Activated T-helper 2 cell treated with anti-CD3 and anti-CD28 coated beads, Interferon-gamma antibody, Interleukin-2, Interleukin-4, amounts not matched to agents 10 μg/mL and 5 μg/mL and 100 μg/mL, durations not matched to agents 14 hours and 24 hours and 36 hours (primary cell): Measurements from ENCODE around the gene SLC22A5. TPM values are rescaled to one million over a fixed set of nuclear protein-coding genes. Genes with fewer than 3 reads are reported as not detected.
A peak's percentile ranks its signal among the peaks of the same experiment; 100 is the strongest.

Experiments
- DNase-seq: peaks from one replicate; pipeline ENCODE4 v3.0.0; 2021; ENCODE audit warnings: low spot score
- H3K27ac Mint-ChIP-seq: one replicate; pipeline ENCODE4 v1.8.0; 2021; ENCODE audit warnings: mixed read lengths
- H3K27me3 Mint-ChIP-seq: one replicate; pipeline ENCODE4 v1.8.0; 2021; ENCODE audit warnings: low read depth, mixed read lengths
- H3K36me3 Mint-ChIP-seq: one replicate; pipeline ENCODE4 v1.8.0; 2021; ENCODE audit warnings: low read depth, mixed read lengths
- H3K4me1 Mint-ChIP-seq: one replicate; pipeline ENCODE4 v1.8.0; 2021; ENCODE audit warnings: low read depth, mixed read lengths
- H3K4me3 Mint-ChIP-seq: one replicate; pipeline ENCODE4 v1.8.0; 2021; ENCODE audit warnings: low read depth, mild to moderate bottlenecking, moderate library complexity, mixed read lengths
- H3K9me3 Mint-ChIP-seq: one replicate; pipeline ENCODE4 v1.8.0; 2021; ENCODE audit warnings: mixed read lengths
- intact Hi-C: fragments of 100-400 bp; cut with micrococcal nuclease; formaldehyde crosslinking; loops from one replicate; pipeline ENCODE4 v1.15.1; 2023
- total RNA-seq: library from RNA; stranded (reverse); gene quantifications from 2 replicates; pipeline ENCODE4 v1.2.3, GENCODE V29; 2022

Gene SLC22A5
- 4.8 and 5.1 TPM in 2 replicates for total RNA-seq

DNA sequence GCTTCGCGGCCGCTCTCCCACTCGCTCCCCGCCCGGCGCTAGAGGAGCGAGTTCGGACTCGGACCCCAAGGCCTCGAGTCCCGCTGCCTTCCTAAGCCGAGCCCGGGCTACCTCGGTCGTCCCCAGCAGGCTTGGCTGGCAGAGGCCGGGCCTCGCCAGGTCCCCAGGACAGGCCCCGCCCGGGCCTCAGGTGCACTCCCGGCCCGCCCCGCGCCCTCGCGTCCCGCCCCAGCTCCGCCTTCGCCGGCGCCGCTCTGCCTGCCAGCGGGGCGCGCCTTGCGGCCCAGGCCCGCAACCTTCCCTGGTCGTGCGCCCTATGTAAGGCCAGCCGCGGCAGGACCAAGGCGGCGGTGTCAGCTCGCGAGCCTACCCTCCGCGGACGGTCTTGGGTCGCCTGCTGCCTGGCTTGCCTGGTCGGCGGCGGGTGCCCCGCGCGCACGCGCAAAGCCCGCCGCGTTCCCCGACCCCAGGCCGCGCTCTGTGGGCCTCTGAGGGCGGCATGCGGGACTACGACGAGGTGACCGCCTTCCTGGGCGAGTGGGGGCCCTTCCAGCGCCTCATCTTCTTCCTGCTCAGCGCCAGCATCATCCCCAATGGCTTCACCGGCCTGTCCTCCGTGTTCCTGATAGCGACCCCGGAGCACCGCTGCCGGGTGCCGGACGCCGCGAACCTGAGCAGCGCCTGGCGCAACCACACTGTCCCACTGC lies at the start of gene SLC22A5:
TSS of gene SLC22A5 (plus strand) at position 237 of the 707 bp plus-strand sequence. CDS start at position 500, 263 bp downstream.
- H3K27ac Mint-ChIP-seq = peak within 1 kb of the TSS; percentile 67
- intact Hi-C loops = loop anchor here (5.0 kb wide), 1 partner anchor 77 kb away; the partner anchor contains the start of gene SLC22A4
- peak; percentile 63 for DNase-seq
- no peaks in the 10 kb centered on the region for H3K27me3 Mint-ChIP-seq
- H3K9me3 Mint-ChIP-seq = no peaks in the 10 kb centered on the region
- no peaks in the 10 kb centered on the region for H3K36me3 Mint-ChIP-seq
- H3K4me1 Mint-ChIP-seq = peaks cover 20% of the 10 kb centered on the region
- H3K4me3 Mint-ChIP-seq = peak within 1 kb of the TSS; percentile 78

- H3K9me3 Mint-ChIP-seq = no peaks in the 10 kb centered on the region
- intact Hi-C loops = no loop called here
- H3K4me3 Mint-ChIP-seq = no peak overlapping the region
- no peaks in the 10 kb centered on the region for H3K36me3 Mint-ChIP-seq
- H3K4me1 Mint-ChIP-seq = no peaks in the 10 kb centered on the region
- no peaks in the 10 kb centered on the region for H3K27me3 Mint-ChIP-seq
- DNase-seq = no peak
- no peak overlapping the region for H3K27ac Mint-ChIP-seq
Observed at GRCh38 chr5:132319975-132320374, 49.5 kb upstream of the SLC22A5 start.

DNA sequence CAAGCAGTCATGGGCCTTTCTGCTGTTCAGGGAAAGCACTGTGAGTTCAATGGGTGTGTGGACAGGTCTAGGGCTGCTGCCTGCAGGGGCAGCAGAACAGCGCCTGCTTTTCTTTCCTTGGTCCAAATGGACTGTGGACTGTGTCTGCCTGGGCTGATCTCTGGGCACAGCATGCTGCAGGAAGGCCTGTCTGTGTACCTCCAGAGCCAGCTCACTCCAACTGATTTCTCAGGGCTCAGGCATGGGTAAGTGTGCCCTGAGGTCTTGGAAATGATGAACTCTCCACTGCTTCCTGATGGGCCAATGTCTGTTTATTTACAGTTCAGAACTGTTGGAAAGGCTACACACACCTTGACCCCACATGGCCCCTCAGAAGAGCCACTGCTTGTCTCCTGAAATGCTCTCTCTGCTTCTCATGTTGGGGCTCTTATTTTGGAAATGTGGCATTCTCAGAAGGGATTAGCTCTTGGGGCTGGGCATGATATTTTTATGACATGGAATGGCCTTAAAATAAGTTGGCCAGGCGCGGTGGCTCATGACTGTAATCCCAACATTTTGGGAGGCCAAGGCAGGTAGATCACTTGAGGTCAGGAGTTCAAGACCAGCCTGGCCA lies 48.3 kb upstream of the SLC22A5 start:
- Mint-ChIP-seq H3K4me1 (no peaks in the 10 kb centered on the region), H3K27me3 (no peaks in the 10 kb centered on the region), H3K4me3 (no peak overlapping the region), H3K27ac (no peak overlapping the region), H3K9me3 (no peaks in the 10 kb centered on the region), H3K36me3 (no peaks in the 10 kb centered on the region)
- no peak for DNase-seq
- intact Hi-C loops = no loop called here

DNA sequence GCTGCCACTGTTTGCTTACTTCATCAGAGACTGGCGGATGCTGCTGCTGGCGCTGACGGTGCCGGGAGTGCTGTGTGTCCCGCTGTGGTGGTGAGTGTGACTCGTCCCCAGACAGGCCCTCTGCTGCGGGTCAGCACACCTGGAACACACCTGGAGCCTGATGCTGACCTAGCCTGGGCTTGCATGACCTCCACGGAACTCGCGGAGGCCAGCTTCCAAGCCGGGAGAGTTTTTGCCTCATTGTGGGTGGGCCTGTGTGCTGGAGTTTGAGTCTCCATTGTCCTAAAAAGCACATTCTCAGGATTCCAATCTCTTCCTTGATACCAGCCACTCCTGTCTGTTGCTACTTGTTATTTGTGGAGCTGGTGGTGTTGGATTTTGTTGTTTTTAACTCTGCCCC lies 47.2 kb upstream of the SLC22A5 start:
- no peak for DNase-seq
- H3K27ac Mint-ChIP-seq = no peak overlapping the region
- no peaks in the 10 kb centered on the region for H3K9me3 Mint-ChIP-seq
- intact Hi-C loops = no loop called here
- H3K27me3 Mint-ChIP-seq = no peaks in the 10 kb centered on the region
- no peaks in the 10 kb centered on the region for H3K4me1 Mint-ChIP-seq
- no peak overlapping the region for H3K4me3 Mint-ChIP-seq
- no peaks in the 10 kb centered on the region for H3K36me3 Mint-ChIP-seq

DNA sequence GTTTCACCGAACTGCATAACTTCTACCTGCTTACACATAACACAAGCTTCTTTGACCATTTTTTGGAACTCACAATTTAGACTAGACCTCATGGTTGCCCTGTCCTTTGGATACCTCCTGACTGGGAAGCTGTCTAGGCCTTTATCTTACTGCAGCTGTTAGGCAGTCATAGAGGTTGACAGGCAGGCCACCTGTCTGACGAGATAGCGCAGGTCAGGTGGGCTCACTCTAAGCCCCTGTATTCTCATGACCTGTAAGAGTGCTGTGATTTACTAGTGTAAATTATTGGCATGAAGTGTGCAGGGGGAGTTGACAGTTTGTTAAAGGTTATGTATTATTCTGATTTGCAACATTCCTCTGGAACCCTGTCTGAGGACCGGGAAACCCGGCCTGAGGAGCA lies 46.3 kb upstream of the SLC22A5 start:
- intact Hi-C loops = no loop called here
- Mint-ChIP-seq H3K9me3 (no peaks in the 10 kb centered on the region), H3K27ac (no peak overlapping the region), H3K36me3 (no peaks in the 10 kb centered on the region), H3K4me3 (no peak overlapping the region), H3K4me1 (no peaks in the 10 kb centered on the region), H3K27me3 (no peaks in the 10 kb centered on the region)
- DNase-seq = no peak

- Mint-ChIP-seq H3K9me3 (no peaks in the 10 kb centered on the region), H3K4me1 (no peaks in the 10 kb centered on the region), H3K36me3 (no peaks in the 10 kb centered on the region), H3K27me3 (no peaks in the 10 kb centered on the region), H3K4me3 (no peak overlapping the region), H3K27ac (no peak overlapping the region)
- intact Hi-C loops = no loop called here
- no peak for DNase-seq
Observed at GRCh38 chr5:132325691-132326090, 43.8 kb upstream of the SLC22A5 start.

DNA sequence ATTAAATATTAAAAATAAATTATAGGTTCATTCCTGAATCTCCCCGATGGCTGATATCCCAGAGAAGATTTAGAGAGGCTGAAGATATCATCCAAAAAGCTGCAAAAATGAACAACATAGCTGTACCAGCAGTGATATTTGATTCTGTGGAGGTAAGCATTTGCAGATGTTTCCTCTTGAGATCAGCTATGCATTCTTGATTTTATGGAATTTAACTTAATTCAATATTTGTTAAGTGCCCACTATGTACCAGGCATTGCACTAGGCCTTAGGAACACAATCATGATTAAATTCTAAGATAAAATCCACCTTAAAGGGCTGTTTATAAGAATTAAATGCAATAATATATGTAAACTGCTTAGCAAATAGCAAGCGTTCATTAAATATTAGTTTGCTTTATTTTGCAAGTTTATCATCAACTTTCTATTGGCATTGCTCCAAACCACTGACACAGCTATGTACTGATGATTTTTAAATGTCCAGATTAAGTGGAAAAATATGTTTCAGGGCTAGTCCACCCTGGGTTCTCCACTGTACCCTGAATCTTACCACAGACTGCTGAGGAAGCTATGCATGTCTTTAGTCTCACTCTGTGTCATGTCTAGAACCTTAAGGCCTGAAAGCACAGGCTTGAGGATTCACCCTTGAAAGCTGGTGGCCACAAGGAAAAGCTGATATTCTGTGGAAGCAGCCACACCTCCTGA lies 42.1 kb upstream of the SLC22A5 start:
- no peaks in the 10 kb centered on the region for H3K36me3 Mint-ChIP-seq
- intact Hi-C loops = no loop called here
- no peaks in the 10 kb centered on the region for H3K9me3 Mint-ChIP-seq
- no peak overlapping the region for H3K27ac Mint-ChIP-seq
- H3K4me1 Mint-ChIP-seq = no peaks in the 10 kb centered on the region
- H3K4me3 Mint-ChIP-seq = no peak overlapping the region
- DNase-seq = no peak
- no peaks in the 10 kb centered on the region for H3K27me3 Mint-ChIP-seq

GRCh38 chr5:132334812-132335211 lies 34.7 kb upstream of the SLC22A5 start:
- Mint-ChIP-seq H3K4me3 (no peak overlapping the region), H3K27me3 (no peaks in the 10 kb centered on the region), H3K9me3 (no peaks in the 10 kb centered on the region), H3K4me1 (peaks cover 6% of the 10 kb centered on the region), H3K27ac (no peak overlapping the region), H3K36me3 (no peaks in the 10 kb centered on the region)
- intact Hi-C loops = no loop called here
- no peak for DNase-seq

GRCh38 chr5:132335402-132335801 lies 34.1 kb upstream of the SLC22A5 start:
- H3K27ac Mint-ChIP-seq = no peak overlapping the region
- intact Hi-C loops = no loop called here
- H3K4me1 Mint-ChIP-seq = peaks cover 6% of the 10 kb centered on the region
- no peaks in the 10 kb centered on the region for H3K27me3 Mint-ChIP-seq
- H3K36me3 Mint-ChIP-seq = no peaks in the 10 kb centered on the region
- H3K4me3 Mint-ChIP-seq = no peak overlapping the region
- DNase-seq = no peak
- no peaks in the 10 kb centered on the region for H3K9me3 Mint-ChIP-seq

GRCh38 chr5:132339502-132339901 lies 30.0 kb upstream of the SLC22A5 start:
- no peaks in the 10 kb centered on the region for H3K27me3 Mint-ChIP-seq
- H3K4me3 Mint-ChIP-seq = no peak overlapping the region
- no peak for DNase-seq
- intact Hi-C loops = no loop called here
- no peak overlapping the region for H3K27ac Mint-ChIP-seq
- H3K36me3 Mint-ChIP-seq = no peaks in the 10 kb centered on the region
- no peaks in the 10 kb centered on the region for H3K9me3 Mint-ChIP-seq
- peaks cover 6% of the 10 kb centered on the region for H3K4me1 Mint-ChIP-seq

GRCh38 chr5:132342291-132343180 lies 27.0 kb upstream of the SLC22A5 start:
- no peaks in the 10 kb centered on the region for H3K4me1 Mint-ChIP-seq
- no peaks in the 10 kb centered on the region for H3K9me3 Mint-ChIP-seq
- peaks cover 2% of the 10 kb centered on the region for H3K27me3 Mint-ChIP-seq
- H3K27ac Mint-ChIP-seq = no peak overlapping the region
- intact Hi-C loops = no loop called here
- DNase-seq = no peak
- H3K36me3 Mint-ChIP-seq = no peaks in the 10 kb centered on the region
- no peak overlapping the region for H3K4me3 Mint-ChIP-seq

GRCh38 chr5:132344775-132345514 lies 24.6 kb upstream of the SLC22A5 start:
- Mint-ChIP-seq H3K36me3 (no peaks in the 10 kb centered on the region), H3K4me1 (no peaks in the 10 kb centered on the region), H3K4me3 (no peak overlapping the region), H3K9me3 (no peaks in the 10 kb centered on the region), H3K27me3 (peaks cover 3% of the 10 kb centered on the region), H3K27ac (no peak overlapping the region)
- DNase-seq = no peak
- intact Hi-C loops = no loop called here
